GM18511 (cell line): ENCODE data around the gene PRRT2.
"Not testable (repeated sequence)": the region's sequence is repeated elsewhere in the genome, so short reads cannot be mapped to it uniquely, and the experiment has no call there.

Experiments used
- ATAC-seq: cut with Tn5 transposase; IDR thresholded peaks from one replicate; pipeline ENCODE4 v1.9.1; 2021; ENCODE audit warnings: mild to moderate bottlenecking, moderate library complexity; ENCODE audit not compliant: unreplicated experiment

PRRT2 gene

DNA sequence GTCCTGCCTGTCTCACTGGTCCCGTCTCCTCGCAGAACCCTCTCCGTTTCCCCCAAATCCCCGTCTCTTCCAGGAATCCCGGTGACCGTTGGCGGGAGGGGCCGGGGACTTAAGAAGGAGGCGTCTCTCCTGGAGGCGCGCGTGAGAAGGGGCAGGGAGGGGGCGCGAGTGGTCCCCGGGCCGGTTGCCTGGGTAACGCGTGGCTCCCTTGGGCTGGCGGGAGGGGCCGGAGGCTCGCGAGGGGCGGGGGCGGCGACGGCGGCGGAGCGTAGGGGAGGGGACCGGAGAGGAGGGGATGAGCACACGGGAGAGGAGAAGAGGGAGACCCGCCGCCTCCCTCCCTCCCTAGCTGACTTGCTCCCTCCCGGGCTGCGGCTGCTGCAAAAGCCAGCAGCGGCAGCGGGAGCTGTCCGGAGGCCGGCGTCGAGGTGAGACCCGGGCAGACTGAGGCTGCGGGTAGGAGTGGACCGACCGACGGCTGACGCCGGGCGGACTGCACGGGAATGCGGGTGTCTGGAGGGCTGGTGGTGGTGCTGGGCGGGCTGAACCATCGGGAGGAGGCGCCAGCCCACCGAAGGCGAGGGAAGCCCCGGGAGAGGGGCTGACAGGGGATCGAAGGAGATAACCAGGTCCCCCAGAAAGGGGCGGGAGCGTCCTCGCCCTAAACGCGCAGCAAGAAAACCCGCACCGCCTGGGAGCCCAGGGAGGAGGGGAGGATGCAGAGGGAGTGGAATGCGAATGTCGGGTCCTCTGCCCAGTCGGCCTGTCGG, at the start of gene PRRT2:
PRRT2 (plus strand) TSS at position 298 of the 770 bp plus-strand sequence. CDS start 862 bp downstream, outside the sequence.
- ATAC-seq = no peak

DNA sequence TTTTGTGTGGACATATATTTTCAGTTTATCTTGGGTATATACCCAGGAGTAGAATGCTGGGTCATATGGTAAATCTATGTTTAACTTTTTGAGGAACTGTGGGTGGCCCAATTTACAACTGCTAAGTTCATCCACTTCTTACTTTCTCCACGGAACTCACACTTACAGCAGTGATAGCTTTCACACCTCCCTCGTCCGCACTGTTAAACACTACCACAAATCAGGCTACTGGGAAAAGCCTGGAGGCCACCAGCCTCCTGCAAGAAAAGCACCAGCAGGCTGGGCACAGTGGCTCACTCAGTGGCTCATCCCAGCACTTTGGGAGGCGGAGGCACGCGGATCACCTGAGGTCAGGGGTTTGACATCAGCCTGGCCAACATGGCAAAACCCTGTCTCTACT, 48.7 kb upstream of the PRRT2 start:
- ATAC-seq = no peak

- ATAC-seq = no peak
Observed at GRCh38 chr16:29765167-29766032, 46.6 kb upstream of the PRRT2 start.

DNA sequence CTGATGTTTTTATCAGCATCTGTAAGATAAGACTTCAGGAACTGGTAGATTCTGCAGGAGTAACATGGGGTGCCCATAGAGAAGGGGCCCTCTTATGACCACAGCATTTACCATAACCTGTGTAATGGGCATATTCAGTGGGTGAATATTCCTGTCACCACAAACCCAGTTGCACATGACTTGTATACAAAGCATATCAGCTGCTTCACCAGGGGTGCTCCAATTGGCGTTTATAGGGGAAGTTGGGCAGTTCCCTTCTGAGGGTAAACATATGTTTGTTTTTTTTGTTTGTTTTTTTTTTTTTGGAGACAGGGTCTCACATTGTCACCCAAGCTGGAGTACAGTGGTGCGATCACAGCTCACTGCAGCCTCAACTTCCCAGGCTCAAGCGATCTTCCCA, 45.4 kb upstream of the PRRT2 start:
- no peak for ATAC-seq

DNA sequence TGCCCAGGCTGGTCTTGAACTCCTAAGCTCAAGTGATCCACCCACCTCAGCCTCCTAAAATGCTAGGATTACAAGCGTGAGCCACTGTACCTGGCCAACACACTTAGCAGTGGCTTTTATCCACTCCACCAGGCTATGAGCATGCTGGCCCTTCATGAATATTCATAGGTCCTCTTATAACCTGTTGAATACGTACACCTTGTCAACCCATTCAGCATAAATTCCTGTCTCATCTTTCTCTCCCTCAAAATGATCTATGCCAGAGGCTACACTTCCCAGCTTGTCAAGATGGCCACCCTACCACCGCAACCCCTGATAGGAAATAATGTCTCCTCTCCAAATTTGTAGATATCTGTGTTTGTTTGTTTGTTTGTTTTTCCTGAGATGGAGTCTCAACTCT, 44.9 kb upstream of the PRRT2 start:
- no peak for ATAC-seq

DNA sequence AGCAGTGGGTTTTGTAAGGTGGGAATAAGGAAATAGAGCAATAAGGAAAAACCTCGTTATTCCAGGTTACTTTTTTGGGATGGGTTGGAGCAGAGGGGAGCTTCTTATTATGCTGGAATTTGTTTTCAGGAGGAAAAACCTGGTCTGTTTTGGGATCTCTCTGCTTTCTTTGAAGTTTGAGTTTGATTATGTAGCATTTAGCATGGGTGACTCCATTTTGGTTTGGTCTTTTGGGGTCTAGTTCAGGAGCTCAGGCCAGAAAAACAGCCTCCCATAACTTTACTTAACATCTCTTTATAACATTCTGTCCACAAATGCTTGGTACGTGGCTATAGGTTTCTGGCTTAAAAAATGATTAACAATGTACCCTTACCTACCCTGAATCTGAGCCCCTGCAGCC, 42.5 kb upstream of the PRRT2 start:
- ATAC-seq = no peak

DNA sequence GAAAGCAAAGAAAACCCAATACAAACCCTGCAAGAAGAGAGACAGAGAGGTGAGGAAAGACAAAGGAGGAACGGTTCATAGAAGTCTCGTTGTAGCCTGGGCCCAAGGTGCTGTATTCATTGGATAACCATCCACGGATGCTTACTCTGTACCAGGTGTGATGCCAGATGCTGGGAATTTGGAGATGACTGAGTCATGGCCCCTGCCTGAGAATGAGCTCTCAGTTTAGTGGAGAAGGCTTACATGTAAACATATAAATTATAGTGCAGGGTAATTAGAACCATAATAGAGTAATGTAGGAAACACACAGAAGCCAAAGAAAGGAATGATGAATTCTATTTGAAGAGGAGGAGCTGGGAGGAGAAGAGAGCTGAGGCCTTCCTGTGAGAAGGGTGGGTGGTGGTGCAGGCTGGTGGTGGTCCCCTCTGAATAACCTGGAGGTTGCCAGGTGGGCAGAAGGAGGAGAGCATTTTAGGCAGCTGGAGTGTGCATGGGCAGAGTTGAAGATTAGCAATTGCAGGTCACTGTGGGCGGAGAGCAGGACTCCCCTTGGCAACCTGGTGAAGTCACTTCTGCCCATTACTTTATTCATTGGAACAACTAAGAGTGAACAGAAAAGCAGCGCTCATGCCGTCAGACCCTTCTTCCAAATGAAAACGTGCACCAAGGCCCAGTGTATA, 41.6 kb upstream of the PRRT2 start:
- no peak for ATAC-seq

- not testable (repeated sequence) for ATAC-seq
Observed at GRCh38 chr16:29772330-29772729, 39.7 kb upstream of the PRRT2 start.

GRCh38 chr16:29774730-29775129, 37.3 kb upstream of the PRRT2 start:
- no peak for ATAC-seq

GRCh38 chr16:29775742-29776408, 36.1 kb upstream of the PRRT2 start:
- ATAC-seq = no peak

GRCh38 chr16:29777576-29778350, 34.2 kb upstream of the PRRT2 start, which contains the start of gene ZG16:
Gene ZG16 (plus strand): TSS chr16:29778256. CDS start chr16:29779267, 1,011 bp downstream.
- no peak for ATAC-seq

DNA sequence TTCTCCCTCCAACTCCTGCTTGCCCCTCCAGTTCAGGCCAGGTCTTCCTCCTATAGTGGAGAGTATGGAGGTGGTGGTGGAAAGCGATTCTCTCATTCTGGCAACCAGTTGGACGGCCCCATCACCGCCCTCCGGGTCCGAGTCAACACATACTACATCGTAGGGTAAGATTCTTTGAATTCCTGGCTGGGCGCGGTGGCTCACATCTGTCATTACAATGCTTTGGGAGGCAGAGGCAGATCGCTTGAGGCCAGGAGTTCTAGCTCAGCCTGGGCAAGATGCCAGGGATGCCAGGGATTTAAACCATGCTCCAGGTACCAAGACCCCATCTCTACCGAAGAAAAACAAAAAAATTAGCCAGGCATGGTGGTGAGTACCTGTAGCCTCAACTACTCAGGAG, 32.5 kb upstream of the PRRT2 start:
- no peak for ATAC-seq

DNA sequence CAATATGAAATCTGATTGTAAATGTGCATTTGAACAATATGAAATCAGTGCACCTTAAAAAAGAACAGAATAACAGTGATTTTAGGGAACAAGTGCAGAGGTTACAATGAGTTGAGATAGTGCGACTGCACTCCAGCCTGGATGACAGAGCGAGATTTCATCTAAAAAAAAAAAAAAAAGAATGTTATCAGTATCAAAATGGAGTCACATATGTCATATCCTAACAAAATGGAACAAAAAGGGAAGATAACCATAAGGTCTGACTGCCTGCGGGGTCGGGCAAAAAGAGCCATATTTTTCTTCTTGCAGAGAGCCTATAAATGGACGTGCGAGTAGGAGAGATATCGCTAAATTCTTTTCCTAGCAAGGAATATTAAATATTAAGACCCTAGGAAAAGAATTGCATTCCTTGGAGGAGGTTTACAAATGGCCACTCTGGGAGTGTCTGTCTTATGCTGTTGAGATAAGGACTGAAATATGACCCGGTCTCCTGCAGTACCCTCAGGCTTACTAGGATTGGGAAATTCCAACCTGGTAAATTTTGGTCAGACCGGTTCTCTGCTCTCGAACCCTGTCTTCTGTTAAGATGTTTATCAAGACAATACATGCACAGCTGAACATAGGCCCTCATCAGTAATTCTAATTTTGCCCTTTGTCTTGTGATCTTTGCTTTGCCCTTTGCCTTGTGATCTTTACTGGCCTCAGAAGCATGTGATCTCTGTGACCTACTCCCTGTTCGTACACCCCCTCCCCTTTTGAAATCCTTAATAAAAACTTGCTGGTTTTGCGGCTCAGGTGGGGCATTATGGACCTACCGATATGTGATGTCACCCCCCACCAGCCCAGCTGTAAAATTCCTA, 28.7 kb upstream of the PRRT2 start:
- not testable (repeated sequence) for ATAC-seq

DNA sequence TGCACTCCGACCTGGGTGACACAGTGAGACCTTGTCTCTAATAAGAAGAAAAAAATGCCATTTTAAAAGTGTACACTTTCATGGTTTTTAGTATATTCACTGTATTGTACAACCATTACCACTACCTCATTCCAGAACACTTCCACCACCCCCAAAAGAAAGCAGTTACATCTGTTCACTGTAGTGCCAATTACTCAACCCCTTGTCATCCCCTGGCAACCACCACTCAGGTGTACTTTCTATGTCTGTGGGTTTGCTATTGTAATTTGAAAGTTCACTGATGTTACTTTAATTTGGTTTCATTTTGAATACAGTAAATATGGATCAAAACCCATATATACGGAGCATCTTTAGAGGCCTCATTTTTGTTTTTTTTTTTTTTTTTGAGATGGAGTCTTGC, 27.8 kb upstream of the PRRT2 start:
- no peak for ATAC-seq

DNA sequence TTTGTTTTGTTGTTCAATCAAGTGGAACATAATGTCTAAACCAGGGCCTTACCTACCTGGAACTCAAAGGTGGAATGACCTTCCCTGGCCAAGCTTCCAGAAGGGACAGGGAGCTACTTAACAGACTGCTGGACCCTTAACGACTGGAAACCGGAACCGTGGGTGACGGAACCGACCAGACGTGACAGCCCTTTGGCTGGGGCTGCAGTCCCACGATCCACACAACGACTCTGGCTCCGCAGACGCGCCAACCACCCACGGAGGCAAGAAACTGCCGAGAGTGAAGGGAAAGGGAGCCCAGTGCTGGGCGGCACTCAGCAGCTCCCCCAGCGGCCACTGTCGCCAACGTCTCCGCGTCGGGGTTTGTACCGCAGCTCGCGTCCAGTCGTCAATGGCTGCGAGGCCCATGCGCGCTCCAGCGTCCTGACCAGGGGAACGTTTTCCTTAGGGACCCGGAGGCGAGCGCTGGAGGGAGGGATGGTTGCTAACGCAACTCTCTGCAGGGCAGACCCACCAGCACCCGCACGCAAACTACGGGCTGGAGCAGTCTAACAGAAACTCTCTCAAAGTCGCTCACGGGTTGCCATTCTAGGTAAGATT, 27.0 kb upstream of the PRRT2 start:
- ATAC-seq = no peak

GRCh38 chr16:29787155-29787554, 24.8 kb upstream of the PRRT2 start:
- not testable (repeated sequence) for ATAC-seq

DNA sequence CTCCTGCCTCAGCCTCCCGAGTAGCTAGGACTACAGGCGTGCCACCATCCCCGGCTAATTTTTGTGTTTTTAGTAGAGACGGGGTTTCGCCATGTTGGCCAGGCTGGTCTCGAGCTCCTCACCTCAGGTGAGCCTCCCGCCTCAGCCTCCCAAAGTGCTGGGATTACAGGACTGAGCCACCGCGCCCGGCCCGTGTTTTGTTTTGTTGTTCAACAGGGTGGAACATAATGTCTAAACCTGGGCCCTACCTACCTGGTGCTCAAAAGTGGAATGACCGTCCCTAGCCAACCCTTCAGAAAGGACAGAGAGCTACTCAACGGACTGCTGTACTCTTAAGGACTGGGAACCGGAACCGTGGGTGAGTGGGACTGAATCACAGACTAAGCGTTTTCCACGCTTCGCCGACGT, 22.2 kb upstream of the PRRT2 start:
- no peak for ATAC-seq

DNA sequence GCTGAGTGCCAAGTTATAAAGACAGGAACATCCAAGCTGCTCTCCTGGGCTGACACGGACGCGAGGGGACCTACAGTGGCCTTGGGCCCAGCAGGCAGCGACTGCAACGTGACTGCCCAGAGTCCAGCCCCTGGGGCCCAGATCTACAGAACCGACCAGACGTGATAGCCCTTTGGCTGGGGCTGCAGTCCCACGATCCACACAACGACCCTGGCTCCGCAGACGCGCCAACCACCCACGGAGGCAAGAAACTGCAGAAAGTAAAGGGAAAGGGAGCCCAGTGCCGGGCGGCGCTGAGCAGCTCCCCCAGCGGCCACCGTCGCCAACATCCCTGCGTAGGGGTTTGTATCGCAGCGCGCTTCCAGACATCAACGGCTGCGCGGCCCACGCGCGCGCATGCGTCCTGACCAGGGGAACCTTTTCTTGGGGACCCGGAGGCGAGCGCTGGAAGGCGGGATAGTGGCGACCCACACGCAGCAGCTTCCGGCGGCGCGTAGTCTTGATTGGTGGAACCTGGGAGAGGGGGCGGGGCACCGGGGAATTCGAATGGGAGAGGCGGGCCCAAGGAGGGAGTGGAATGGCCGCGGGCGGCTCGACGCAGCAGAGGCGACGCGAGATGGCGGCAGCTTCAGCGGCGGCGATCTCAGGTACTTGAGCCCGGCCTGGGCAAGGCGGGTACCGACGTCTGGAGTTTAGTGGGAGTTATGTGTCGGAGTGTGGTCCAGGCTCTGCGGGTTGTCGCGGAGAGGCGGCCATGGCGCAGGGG, 21.6 kb upstream of the PRRT2 start, which contains the start of gene KIF22:
KIF22 (plus strand) TSS at position 569 of the 766 bp plus-strand sequence; CDS start at position 578, 9 bp downstream.
- peak; percentile 96 for ATAC-seq
